GM18861 (cell line): Measurements from ENCODE around the gene LRRC8C.
A peak's percentile ranks its signal among the peaks of the same experiment; 100 is the strongest.
"Not testable (repeated sequence)": the region's sequence is repeated elsewhere in the genome, so short reads cannot be mapped to it uniquely, and the experiment has no call there.

ENCODE experiments used
- ATAC-seq: cut with Tn5 transposase; IDR thresholded peaks from one replicate; pipeline ENCODE4 v1.9.1; 2021; ENCODE audit not compliant: unreplicated experiment

The LRRC8C gene

GRCh38 chr1:89701746-89702241, 68.9 kb downstream of the LRRC8C start:
- no peak for ATAC-seq

- no peak for ATAC-seq
Observed at GRCh38 chr1:89702520-89703045, 69.7 kb downstream of the LRRC8C start.

- no peak for ATAC-seq
Observed at GRCh38 chr1:89703469-89703868, 70.5 kb downstream of the LRRC8C start.

GRCh38 chr1:89704014-89704413, 71.1 kb downstream of the LRRC8C start:
- ATAC-seq, result no peak

GRCh38 chr1:89704885-89705284, 72.0 kb downstream of the LRRC8C start:
- not testable (repeated sequence) for ATAC-seq

GRCh38 chr1:89705901-89706699, 73.2 kb downstream of the LRRC8C start:
- ATAC-seq, result no peak

DNA sequence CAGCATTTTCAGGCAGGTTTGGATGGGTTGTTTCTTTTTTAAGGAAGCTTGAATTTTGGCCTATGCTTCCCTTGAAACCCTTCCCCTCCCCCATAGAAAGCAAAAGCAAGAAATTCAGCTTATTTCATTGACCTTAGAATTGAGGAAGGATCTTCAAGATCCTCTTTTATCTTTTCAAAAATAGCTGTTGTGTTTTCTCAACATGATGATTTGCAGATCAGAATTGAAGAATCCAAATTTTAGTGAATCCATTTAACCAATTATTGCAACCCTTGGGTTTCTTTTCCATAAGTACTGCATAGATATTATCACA, 73.7 kb downstream of the LRRC8C start:
- no peak for ATAC-seq

GRCh38 chr1:89708751-89709375, 75.9 kb downstream of the LRRC8C start:
- ATAC-seq, result no peak

- ATAC-seq, result no peak
Observed at GRCh38 chr1:89710498-89711139, 77.7 kb downstream of the LRRC8C start.

- ATAC-seq, result no peak
Observed at GRCh38 chr1:89711140-89711778, 78.3 kb downstream of the LRRC8C start.

DNA sequence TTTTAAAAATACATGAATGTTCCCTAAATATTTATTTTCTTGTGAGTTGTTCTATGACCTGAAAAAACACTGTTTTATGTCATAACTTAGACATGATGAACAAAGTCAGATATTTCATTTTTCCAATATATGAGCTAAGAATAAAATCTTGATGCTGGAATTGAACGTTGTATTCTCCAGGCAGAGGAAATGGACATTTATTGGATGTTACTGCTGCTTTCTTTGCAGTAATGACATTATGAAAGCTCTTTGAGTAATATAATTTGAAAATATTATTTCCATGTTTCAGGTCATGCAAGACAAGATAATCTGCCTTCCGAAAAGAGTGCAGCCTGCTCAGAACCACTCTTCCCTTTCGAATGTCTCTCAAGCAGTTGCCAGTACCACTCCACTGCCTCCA, 79.5 kb downstream of the LRRC8C start:
- ATAC-seq, result no peak

GRCh38 chr1:89715677-89716076, 82.8 kb downstream of the LRRC8C start:
- no peak for ATAC-seq

DNA sequence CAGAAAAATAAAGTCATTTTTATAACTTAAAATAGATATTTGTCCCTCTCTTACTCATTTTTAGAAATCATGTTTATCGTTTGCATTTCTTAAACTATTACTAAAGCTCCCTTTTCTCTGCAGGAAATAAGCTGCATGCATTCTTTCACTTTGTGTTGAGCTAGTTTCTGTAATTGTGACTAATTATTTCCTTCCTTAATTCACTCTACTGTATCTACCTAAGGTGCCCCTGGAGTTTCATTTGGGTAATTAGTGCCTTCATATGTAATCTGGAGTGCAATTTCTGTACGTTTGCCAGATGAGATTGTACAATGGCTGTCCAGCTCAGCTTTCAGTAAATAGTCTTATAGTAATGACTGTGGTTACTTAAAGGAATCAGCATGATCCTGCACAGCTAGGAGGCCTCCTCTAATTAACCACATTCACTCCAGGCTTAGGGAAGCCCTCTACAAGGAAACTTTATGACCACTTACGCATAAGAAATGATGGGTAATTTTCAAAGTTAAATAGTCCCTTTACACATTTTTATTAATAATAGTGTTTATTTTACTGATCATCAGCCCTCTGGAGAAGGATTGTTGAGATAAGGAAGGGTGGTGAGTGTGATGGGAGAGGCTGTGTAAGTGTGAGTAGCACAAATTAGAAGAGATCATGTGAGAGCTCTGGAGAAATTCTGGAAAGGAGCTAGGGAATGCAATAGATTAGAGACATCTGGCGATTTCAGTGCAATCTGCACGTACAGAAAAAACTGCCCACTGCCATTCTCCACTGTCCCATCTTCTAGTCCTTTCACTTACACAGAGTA, 86.8 kb downstream of the LRRC8C start:
- ATAC-seq, result peak; percentile 90

DNA sequence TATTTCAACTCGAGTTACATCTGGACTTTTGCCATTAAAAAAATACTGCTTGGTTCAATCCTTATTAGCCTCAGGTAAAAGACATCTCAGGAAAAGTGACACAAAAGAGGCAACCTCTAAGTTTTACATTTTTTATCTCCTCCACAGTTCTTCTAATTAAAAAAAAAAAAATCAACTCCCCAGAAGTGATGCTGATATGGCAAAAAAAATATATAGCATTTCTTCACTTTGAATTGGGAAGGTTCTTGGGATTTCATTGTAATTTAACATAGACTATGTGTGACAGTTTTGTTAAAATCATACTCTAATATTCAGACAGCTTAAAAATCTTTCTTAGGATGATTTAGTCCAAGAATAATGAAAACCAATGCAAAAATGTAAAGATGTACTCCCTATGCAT, 87.9 kb downstream of the LRRC8C start:
- ATAC-seq, result no peak

- no peak for ATAC-seq
Observed at GRCh38 chr1:89721351-89721750, 88.4 kb downstream of the LRRC8C start.

GRCh38 chr1:89723144-89723543, 90.2 kb downstream of the LRRC8C start:
- ATAC-seq, result no peak

GRCh38 chr1:89723863-89724262, 90.9 kb downstream of the LRRC8C start:
- ATAC-seq, result no peak

DNA sequence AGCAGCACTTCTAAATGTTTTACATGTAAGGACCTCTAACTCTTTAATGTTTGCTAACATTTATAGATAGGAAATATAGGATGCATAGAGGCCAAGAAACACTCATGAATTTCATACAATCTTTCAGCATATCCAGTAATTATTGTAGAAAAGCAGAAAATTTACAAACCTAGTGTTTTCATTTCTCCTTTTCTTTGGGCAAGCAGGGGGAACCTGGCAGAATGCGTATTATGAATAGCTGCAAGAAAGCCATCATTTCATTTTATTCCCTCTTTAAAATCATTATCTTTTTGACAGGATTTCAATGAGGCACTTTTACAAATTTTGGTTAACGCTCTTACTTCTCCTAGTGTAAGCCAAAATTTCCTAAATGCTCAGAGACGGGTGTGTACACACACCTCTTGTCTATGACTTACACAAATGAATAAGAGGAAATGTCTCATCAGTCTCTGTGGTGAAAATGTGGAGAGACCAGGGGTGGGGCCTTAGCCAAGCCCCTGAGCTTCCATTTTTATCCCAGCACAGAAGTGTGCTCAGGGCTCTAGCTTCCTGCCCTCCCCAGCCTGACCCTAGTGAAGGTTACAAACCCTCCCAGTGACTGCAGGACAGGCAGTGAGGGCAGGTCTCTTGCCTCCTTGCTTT, 91.6 kb downstream of the LRRC8C start:
- ATAC-seq, result peak; percentile 70

- ATAC-seq, result no peak
Observed at GRCh38 chr1:89725011-89725370, 92.1 kb downstream of the LRRC8C start.

- no peak for ATAC-seq
Observed at GRCh38 chr1:89725631-89726030, 92.7 kb downstream of the LRRC8C start.
